AG10803 (cell line): Measurements from ENCODE around the gene SPRYD4.

Experiments
- DNase-seq: peaks from one replicate; pipeline ENCODE4 v3.0.0; 2010; ENCODE audit warnings: low read depth
- H3K4me3 ChIP-seq: 2 replicates; pipeline ENCODE4 v1.5.1; 2011; ENCODE audit warnings: mild to moderate bottlenecking, low read length, control low read depth
- CTCF ChIP-seq: conservative IDR thresholded peaks from 2 replicates; pipeline ENCODE4 v1.5.1; 2011; ENCODE audit warnings: mild to moderate bottlenecking, low read length, control low read depth, inconsistent platforms

SPRYD4 gene

GRCh38 chr12:56457817-56458216 is 10.6 kb upstream of the SPRYD4 start:
- TF ChIP-seq CTCF, result no peak

GRCh38 chr12:56461235-56462159 is 6.9 kb upstream of the SPRYD4 start:
- no peak for DNase-seq
- no peak for TF ChIP-seq CTCF
- no peak overlapping the region for H3K4me3 ChIP-seq

More at GRCh38 chr12:56457817-56458216, 10.6 kb upstream of the SPRYD4 start:
- no peak for DNase-seq
- H3K4me3 ChIP-seq, result no peak overlapping the region

- DNase-seq, result no peak
- H3K4me3 ChIP-seq, result no peak overlapping the region
- no peak for TF ChIP-seq CTCF
Measured at GRCh38 chr12:56462565-56462964, 5.8 kb upstream of the SPRYD4 start.

- TF ChIP-seq CTCF, result no peak
- DNase-seq, result no peak
- H3K4me3 ChIP-seq, result peak overlapping the region; percentile 97
Measured at GRCh38 chr12:56469007-56469930, 891 bp downstream of the SPRYD4 start.

- no peak for DNase-seq
- no peak for TF ChIP-seq CTCF
- H3K4me3 ChIP-seq, result no peak overlapping the region
Measured at GRCh38 chr12:56474389-56474788, 6.0 kb downstream of the SPRYD4 start.

- no peak overlapping the region for H3K4me3 ChIP-seq
- no peak for TF ChIP-seq CTCF
- no peak for DNase-seq
Measured at GRCh38 chr12:56476143-56476542, 7.8 kb downstream of the SPRYD4 start.
